ENCODE measurements around the gene FCRL3. TPM values are rescaled to one million over a fixed set of nuclear protein-coding genes. Genes with fewer than 3 reads are reported as not detected.

Gene FCRL3
- total RNA-seq, 6 experiments from 2014 or later = 0.12 to 0.60 (median 0.20) TPM

- no peak for TF ChIP-seq POLR2A (IDR thresholded peaks at IDR 0.05)
- TF ChIP-seq, protein P1, sequence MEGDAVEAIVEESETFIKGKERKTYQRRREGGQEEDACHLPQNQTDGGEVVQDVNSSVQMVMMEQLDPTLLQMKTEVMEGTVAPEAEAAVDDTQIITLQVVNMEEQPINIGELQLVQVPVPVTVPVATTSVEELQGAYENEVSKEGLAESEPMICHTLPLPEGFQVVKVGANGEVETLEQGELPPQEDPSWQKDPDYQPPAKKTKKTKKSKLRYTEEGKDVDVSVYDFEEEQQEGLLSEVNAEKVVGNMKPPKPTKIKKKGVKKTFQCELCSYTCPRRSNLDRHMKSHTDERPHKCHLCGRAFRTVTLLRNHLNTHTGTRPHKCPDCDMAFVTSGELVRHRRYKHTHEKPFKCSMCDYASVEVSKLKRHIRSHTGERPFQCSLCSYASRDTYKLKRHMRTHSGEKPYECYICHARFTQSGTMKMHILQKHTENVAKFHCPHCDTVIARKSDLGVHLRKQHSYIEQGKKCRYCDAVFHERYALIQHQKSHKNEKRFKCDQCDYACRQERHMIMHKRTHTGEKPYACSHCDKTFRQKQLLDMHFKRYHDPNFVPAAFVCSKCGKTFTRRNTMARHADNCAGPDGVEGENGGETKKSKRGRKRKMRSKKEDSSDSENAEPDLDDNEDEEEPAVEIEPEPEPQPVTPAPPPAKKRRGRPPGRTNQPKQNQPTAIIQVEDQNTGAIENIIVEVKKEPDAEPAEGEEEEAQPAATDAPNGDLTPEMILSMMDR (IDR thresholded peaks at IDR 0.05) = no peak
- no peaks in the 10 kb centered on the region for H3K27me3 ChIP-seq
- WGBS (ENCODE audit: insufficient coverage, low coverage, low lambda C conversion rate, missing lambda C conversion rate) = 34% methylated on average over 2 of the region's 4 CpGs
- DNase-seq = no peak
- no peaks in the 10 kb centered on the region for H3K9me3 ChIP-seq
- H3K36me3 ChIP-seq = no peaks in the 10 kb centered on the region
- ATAC-seq = no peak
- H3K27ac ChIP-seq = no peak overlapping the region
- no peak overlapping the region for H3K4me3 ChIP-seq
- intact Hi-C loops (cut with DNase I) = no loop called here
- no peaks in the 10 kb centered on the region for H3K4me1 ChIP-seq
Observed at GRCh38 chr1:157696966-157697628, 3.5 kb downstream of the FCRL3 start.

DNA sequence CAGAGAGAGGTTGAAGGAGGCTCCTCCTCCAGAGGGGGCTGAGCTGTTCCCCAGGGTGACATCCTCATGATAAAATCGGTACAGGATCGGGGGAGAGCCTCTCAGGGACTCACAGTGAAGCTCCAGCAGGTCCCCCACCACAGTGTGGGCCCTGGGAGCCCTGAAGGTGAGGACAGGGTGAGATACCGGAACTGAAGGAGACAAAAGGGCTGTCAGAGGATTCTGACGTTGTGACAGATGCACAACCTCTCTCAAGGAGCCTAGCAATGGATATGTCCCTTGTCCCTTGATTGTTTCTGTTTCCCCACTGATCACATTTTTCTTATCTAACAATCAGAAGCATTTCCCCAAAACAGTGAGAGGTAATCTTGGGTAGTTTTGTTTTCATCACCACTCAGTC, 5.2 kb downstream of the FCRL3 start:
- ATAC-seq (no peak), DNase-seq (no peak)
- Histone ChIP-seq H3K27ac (no peak overlapping the region), H3K9me3 (no peaks in the 10 kb centered on the region), H3K4me1 (no peaks in the 10 kb centered on the region), H3K36me3 (no peaks in the 10 kb centered on the region), H3K4me3 (no peak overlapping the region), H3K27me3 (no peaks in the 10 kb centered on the region)
- WGBS (ENCODE audit: insufficient coverage, low coverage, low lambda C conversion rate, missing lambda C conversion rate) = 40% methylated on average over 1 of the region's 4 CpGs
- intact Hi-C loops (cut with DNase I) = no loop called here
- TF ChIP-seq POLR2A (IDR thresholded peaks at IDR 0.05) = no peak
- TF ChIP-seq, protein P1 (IDR thresholded peaks at IDR 0.05) = no peak

GRCh38 chr1:157691285-157691920, 9.2 kb downstream of the FCRL3 start:
- Histone ChIP-seq H3K4me1 (no peaks in the 10 kb centered on the region), H3K36me3 (no peaks in the 10 kb centered on the region), H3K9me3 (no peaks in the 10 kb centered on the region), H3K4me3 (no peak overlapping the region), H3K27ac (no peak overlapping the region), H3K27me3 (no peaks in the 10 kb centered on the region)
- TF ChIP-seq POLR2A (IDR thresholded peaks at IDR 0.05) = no peak
- TF ChIP-seq, protein P1 (IDR thresholded peaks at IDR 0.05) = peak; percentile 45 to 61 (median 54)
- peak; percentile 78 to 88 (median 87) for ATAC-seq
- DNase-seq = no peak
- intact Hi-C loops (cut with DNase I) = no loop called here
- whole genome bisulfite sequencing (ENCODE audit: insufficient coverage, low coverage, low lambda C conversion rate, missing lambda C conversion rate) = 27% methylated on average over 4 of the region's 5 CpGs

- DNase-seq (no peak), ATAC-seq (no peak)
- Histone ChIP-seq H3K4me1 (no peaks in the 10 kb centered on the region), H3K36me3 (no peaks in the 10 kb centered on the region), H3K27me3 (no peaks in the 10 kb centered on the region), H3K9me3 (no peaks in the 10 kb centered on the region), H3K27ac (no peak overlapping the region), H3K4me3 (no peak overlapping the region)
- 31% methylated on average over 5 of the region's 5 CpGs for WGBS (ENCODE audit: insufficient coverage, low coverage, low lambda C conversion rate, missing lambda C conversion rate)
- TF ChIP-seq POLR2A (IDR thresholded peaks at IDR 0.05) = no peak
- TF ChIP-seq, protein P1 (IDR thresholded peaks at IDR 0.05) = no peak
- intact Hi-C loops (cut with DNase I) = no loop called here
Observed at GRCh38 chr1:157682710-157683437, 17.7 kb downstream of the FCRL3 start.

All from right lobe of liver (tissue), 6 donors.